Activated naive CD4-positive, alpha-beta T cell treated with anti-CD3 and anti-CD28 coated beads, Interleukin-2, amount 50 U/mL, for 24 hours (primary cell): Measurements from ENCODE around the gene PPP2R2C.

Source experiments
- H3K27ac Mint-ChIP-seq: one replicate; pipeline ENCODE4 v1.8.0; 2021; ENCODE audit warnings: mild to moderate bottlenecking, mixed read lengths
- H3K27me3 Mint-ChIP-seq: one replicate; pipeline ENCODE4 v1.8.0; 2021; ENCODE audit warnings: mixed read lengths
- H3K36me3 Mint-ChIP-seq: one replicate; pipeline ENCODE4 v1.8.0; 2021; ENCODE audit warnings: mixed read lengths
- H3K4me1 Mint-ChIP-seq: one replicate; pipeline ENCODE4 v1.8.0; 2021; ENCODE audit warnings: mixed read lengths
- H3K4me3 Mint-ChIP-seq: one replicate; pipeline ENCODE4 v1.8.0; 2021; ENCODE audit warnings: mild to moderate bottlenecking, mixed read lengths
- H3K9me3 Mint-ChIP-seq: one replicate; pipeline ENCODE4 v1.8.0; 2021; ENCODE audit warnings: mixed read lengths

PPP2R2C gene

GRCh38 chr4:6298852-6299251 is 173.6 kb downstream of the PPP2R2C start:
- Mint-ChIP-seq H3K4me3 (no peak overlapping the region), H3K36me3 (peaks cover 6% of the 10 kb centered on the region), H3K27ac (no peak overlapping the region), H3K27me3 (no peaks in the 10 kb centered on the region), H3K4me1 (no peaks in the 10 kb centered on the region), H3K9me3 (no peaks in the 10 kb centered on the region)

DNA sequence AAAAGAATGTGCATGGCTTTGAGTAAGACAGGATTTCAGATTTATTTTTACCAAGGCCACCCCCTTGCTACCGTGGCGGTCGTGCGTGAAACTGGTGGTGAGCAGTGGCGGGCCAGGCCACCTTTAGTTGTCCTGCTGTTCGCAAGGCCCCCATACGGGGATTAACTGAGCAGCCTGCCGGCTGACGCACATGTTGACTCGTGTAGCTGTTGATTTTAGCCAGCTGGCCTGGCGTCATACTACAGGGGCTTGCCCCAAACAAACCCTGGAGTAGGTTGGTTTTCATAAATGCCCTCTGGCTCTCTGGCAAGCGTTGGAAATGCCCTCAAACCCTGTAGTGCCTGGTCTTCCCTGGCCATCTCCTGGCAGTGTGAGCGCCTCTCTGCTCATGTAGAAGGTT is 174.4 kb downstream of the PPP2R2C start:
- Mint-ChIP-seq H3K4me1 (no peaks in the 10 kb centered on the region), H3K27me3 (no peaks in the 10 kb centered on the region), H3K4me3 (no peak overlapping the region), H3K27ac (no peak overlapping the region), H3K9me3 (no peaks in the 10 kb centered on the region), H3K36me3 (peaks cover 6% of the 10 kb centered on the region)

DNA sequence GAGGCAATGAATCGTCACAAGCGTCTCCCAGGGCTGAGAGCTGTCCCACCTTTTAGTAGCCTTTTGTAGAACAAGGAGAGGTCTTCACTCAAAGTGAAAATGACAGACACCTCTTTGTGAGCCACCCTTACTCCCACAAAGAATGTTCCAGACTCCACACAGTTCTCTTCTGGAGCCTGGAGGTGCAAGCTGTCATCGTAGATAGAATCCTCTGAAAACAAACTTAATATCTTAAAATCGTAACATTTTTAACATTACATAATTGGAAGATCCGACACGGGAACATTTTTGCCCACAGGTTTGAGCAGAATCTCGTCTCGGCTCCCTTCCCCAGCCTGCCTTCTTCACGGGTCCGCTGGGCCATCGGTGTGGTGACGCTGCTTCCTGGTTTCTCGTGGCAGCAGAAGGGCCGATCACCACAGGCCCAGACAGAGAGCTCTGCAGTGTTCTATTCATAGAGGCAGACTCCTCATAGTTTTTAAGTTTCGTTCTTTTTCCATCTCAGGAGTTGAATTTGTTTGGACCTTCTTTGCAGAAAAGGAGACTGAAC is 175.1 kb downstream of the PPP2R2C start:
- Mint-ChIP-seq H3K4me3 (no peak overlapping the region), H3K27me3 (no peaks in the 10 kb centered on the region), H3K27ac (no peak overlapping the region), H3K36me3 (peaks cover 5% of the 10 kb centered on the region), H3K4me1 (no peaks in the 10 kb centered on the region), H3K9me3 (no peaks in the 10 kb centered on the region)

DNA sequence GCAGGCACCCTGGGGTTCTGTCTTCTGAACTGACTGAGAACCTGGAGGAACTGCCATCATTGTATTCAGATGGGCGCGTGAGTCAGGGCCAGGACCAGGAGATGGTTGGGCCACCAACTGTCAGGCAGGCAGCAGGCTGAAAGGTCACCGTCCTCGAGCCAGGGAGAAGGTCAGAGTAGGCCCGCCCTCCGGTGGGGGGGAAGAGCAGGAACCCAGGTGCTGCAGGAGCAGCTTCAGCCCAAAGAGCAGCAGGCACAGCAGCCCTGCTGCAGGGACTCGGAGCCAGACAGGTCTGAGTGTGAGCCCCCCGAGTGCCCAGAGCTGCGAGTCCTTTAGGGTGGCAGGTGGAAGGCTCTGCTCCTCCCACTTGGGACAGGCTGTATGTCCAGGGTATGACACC is 176.4 kb downstream of the PPP2R2C start:
- no peak overlapping the region for H3K27ac Mint-ChIP-seq
- H3K4me1 Mint-ChIP-seq: no peaks in the 10 kb centered on the region
- H3K27me3 Mint-ChIP-seq: no peaks in the 10 kb centered on the region
- no peaks in the 10 kb centered on the region for H3K9me3 Mint-ChIP-seq
- H3K4me3 Mint-ChIP-seq: no peak overlapping the region
- peaks cover 2% of the 10 kb centered on the region for H3K36me3 Mint-ChIP-seq

DNA sequence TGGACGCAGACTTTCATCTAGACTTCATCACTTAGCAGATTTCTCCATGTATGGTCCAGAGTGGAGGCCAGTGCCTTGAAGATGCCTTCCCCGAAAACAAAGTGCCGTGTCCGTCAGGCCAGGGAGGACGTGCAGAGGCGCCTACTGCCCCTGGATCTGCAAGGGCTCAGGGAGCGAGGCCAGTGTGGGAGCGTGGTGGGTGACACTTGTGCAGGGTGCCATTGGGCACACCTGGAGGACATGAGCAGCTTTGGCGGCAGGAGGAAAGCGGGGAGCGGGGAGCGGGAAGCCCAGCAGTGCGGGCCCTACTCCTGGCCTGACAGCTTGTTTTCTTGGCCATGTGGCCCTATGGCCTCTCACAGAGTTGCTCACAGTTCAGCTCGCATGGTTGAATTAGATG is 176.9 kb downstream of the PPP2R2C start:
- Mint-ChIP-seq H3K9me3 (no peaks in the 10 kb centered on the region), H3K27me3 (no peaks in the 10 kb centered on the region), H3K4me1 (no peaks in the 10 kb centered on the region), H3K27ac (no peak overlapping the region), H3K4me3 (no peak overlapping the region), H3K36me3 (no peaks in the 10 kb centered on the region)

- H3K36me3 Mint-ChIP-seq: no peaks in the 10 kb centered on the region
- no peak overlapping the region for H3K4me3 Mint-ChIP-seq
- H3K4me1 Mint-ChIP-seq: no peaks in the 10 kb centered on the region
- no peak overlapping the region for H3K27ac Mint-ChIP-seq
- H3K9me3 Mint-ChIP-seq: no peaks in the 10 kb centered on the region
- H3K27me3 Mint-ChIP-seq: no peaks in the 10 kb centered on the region
Measured at GRCh38 chr4:6294705-6295421, 177.6 kb downstream of the PPP2R2C start.

- Mint-ChIP-seq H3K9me3 (no peaks in the 10 kb centered on the region), H3K27ac (no peak overlapping the region), H3K4me3 (no peak overlapping the region), H3K27me3 (no peaks in the 10 kb centered on the region), H3K36me3 (no peaks in the 10 kb centered on the region), H3K4me1 (no peaks in the 10 kb centered on the region)
Measured at GRCh38 chr4:6293661-6294060, 178.8 kb downstream of the PPP2R2C start.

DNA sequence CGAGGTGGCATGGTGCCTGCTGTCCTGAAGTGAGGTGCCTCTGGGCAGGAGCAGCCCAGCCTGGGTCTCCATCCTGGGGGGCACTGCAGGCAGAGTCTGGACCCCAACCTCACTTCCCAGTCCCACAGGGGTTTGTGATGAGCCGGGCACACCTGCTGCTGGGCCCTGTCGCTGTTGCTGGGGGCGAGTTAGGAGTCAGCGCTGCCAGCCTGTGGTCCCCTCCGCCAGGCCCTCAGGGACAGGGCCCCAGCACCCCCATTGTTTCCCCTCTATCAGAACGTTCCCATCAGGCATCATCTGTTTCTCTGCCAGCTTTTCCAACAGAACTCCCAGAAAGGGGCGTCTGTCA is 179.3 kb downstream of the PPP2R2C start:
- Mint-ChIP-seq H3K4me1 (no peaks in the 10 kb centered on the region), H3K9me3 (no peaks in the 10 kb centered on the region), H3K4me3 (no peak overlapping the region), H3K36me3 (no peaks in the 10 kb centered on the region), H3K27me3 (no peaks in the 10 kb centered on the region), H3K27ac (no peak overlapping the region)

- no peaks in the 10 kb centered on the region for H3K9me3 Mint-ChIP-seq
- H3K36me3 Mint-ChIP-seq: no peaks in the 10 kb centered on the region
- no peak overlapping the region for H3K4me3 Mint-ChIP-seq
- H3K4me1 Mint-ChIP-seq: no peaks in the 10 kb centered on the region
- H3K27ac Mint-ChIP-seq: no peak overlapping the region
- H3K27me3 Mint-ChIP-seq: no peaks in the 10 kb centered on the region
Measured at GRCh38 chr4:6292376-6293096, 179.9 kb downstream of the PPP2R2C start.

DNA sequence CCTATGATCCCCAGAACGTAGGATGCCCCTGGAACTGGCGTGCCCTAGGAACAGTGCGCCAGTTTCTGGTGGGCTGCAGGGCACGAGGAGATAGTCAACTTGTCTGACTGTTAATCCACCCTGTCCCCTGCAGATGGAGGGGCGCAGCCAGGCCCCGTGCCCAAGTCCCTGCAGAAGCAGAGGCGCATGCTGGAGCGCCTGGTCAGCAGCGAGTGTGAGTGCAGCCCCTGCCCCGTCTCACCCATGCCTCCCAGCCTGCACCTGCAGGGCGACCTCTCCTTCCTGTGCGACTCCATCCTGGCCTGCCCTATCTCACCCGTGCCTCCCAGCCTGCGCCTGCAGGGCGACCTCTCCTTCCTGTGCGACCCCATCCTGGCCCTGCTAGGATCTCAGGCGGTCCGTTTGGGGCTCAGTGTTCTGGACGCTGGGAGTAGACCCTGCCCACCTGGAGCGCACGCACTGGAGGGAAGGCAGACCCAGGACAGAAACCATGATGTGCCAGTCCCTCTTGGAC is 180.6 kb downstream of the PPP2R2C start:
- Mint-ChIP-seq H3K9me3 (no peaks in the 10 kb centered on the region), H3K4me3 (no peak overlapping the region), H3K27ac (no peak overlapping the region), H3K27me3 (no peaks in the 10 kb centered on the region), H3K4me1 (no peaks in the 10 kb centered on the region), H3K36me3 (no peaks in the 10 kb centered on the region)

DNA sequence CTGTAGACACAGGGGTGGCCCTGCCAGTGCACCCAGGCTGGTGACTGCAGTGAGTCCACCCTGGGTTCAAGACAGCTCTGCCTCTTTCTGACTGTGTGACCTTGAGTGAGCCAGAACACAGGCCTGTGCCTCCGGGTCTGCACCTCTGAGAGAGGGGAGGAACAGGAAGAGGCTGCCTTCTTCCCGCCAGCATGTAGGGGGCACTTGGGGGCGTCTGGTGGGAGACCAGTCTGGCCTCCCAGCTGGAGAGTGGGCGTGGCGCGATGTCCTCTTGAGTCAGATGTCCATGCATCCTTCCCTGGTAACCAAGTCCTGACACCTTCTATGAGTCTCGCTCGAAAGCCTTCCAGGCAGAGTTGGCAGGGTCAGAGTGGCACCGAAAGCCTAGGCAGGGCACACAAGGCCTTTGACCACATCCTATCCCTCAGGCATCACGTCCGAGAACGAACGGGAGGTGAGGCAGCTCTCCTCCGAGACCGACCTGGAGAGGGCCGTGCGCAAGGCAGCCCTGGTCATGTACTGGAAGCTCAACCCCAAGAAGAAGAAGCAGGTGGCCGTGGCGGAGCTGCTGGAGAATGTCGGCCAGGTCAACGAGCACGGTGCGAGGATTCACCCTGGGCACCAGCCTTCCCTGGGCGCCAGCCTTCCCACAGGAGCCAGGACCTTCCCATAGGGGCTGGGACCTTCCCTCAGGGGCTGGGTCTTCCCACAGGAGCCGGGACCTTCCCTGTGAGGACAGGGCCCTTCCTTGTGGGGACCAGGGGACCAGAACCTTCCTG is 181.5 kb downstream of the PPP2R2C start:
- no peaks in the 10 kb centered on the region for H3K36me3 Mint-ChIP-seq
- H3K27me3 Mint-ChIP-seq: no peaks in the 10 kb centered on the region
- H3K4me3 Mint-ChIP-seq: no peak overlapping the region
- H3K9me3 Mint-ChIP-seq: no peaks in the 10 kb centered on the region
- no peak overlapping the region for H3K27ac Mint-ChIP-seq
- no peaks in the 10 kb centered on the region for H3K4me1 Mint-ChIP-seq

DNA sequence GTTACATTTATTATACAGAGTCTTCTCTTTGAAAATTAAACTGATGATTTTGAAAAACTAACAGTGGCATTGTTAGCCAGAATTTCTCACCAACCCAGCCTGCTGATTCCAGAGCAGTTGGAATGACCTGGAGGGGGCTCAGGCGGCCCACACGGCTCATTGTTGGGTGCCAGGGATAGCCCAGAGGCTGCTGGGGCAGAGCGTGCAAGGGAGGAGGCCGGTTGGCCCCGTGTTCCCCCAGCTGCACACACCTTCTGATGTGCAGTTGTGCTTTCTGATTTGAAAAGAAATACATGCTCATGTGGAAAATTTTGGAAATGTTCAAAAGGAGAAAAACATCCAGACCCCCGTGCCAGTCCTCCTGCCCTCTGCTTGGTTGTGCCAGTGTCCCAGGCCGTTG is 182.2 kb downstream of the PPP2R2C start:
- no peaks in the 10 kb centered on the region for H3K36me3 Mint-ChIP-seq
- no peaks in the 10 kb centered on the region for H3K4me1 Mint-ChIP-seq
- H3K27ac Mint-ChIP-seq: no peak overlapping the region

DNA sequence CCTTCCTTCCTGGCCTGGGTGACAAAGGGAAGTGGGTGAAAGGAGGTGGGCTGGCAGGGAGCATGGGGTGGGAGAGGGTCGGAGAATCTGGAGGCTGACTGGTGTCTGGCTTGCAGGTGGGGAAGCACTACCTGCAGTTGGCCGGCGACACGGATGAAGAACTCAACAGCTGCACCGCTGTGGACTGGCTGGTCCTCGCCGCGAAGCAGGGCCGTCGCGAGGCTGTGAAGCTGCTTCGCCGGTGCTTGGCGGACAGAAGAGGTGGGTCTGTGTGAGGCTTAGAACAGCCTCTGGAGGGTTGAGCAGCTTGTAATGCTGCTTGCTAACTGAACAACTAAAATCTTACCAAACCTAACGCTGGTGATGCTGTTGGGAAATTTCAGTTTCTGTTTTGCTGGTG is 183.5 kb downstream of the PPP2R2C start:
- Mint-ChIP-seq H3K4me3 (no peak overlapping the region), H3K4me1 (no peaks in the 10 kb centered on the region), H3K27ac (no peak overlapping the region), H3K36me3 (no peaks in the 10 kb centered on the region), H3K9me3 (no peaks in the 10 kb centered on the region), H3K27me3 (no peaks in the 10 kb centered on the region)

More for the DNA sequence above, 182.2 kb downstream of the PPP2R2C start:
- no peak overlapping the region for H3K4me3 Mint-ChIP-seq
- no peaks in the 10 kb centered on the region for H3K9me3 Mint-ChIP-seq
- no peaks in the 10 kb centered on the region for H3K27me3 Mint-ChIP-seq

DNA sequence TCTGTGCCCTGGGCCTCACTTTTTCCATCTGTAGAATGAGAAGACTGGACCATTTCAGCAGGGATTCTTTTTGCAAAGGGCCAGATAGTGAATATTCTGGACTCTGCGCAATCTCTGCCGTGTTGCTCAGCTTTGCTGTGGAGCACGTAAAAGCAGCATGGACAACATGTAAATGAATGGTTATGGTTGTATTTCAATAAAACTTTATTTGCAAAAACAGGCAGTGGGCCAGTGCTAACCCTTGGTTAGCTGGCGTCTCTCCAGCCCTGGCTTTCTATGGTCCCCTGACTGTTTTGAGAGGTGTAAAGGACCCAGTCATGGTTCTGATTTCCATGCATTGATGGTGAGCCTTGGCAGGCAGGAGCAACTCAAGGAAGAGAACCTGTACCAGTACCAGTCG is 184.1 kb downstream of the PPP2R2C start:
- no peaks in the 10 kb centered on the region for H3K4me1 Mint-ChIP-seq
- no peak overlapping the region for H3K4me3 Mint-ChIP-seq
- no peaks in the 10 kb centered on the region for H3K9me3 Mint-ChIP-seq
- no peaks in the 10 kb centered on the region for H3K36me3 Mint-ChIP-seq
- no peaks in the 10 kb centered on the region for H3K27me3 Mint-ChIP-seq
- no peak overlapping the region for H3K27ac Mint-ChIP-seq

GRCh38 chr4:6287017-6287788 is 185.2 kb downstream of the PPP2R2C start:
- Mint-ChIP-seq H3K4me1 (no peaks in the 10 kb centered on the region), H3K9me3 (no peaks in the 10 kb centered on the region), H3K27me3 (no peaks in the 10 kb centered on the region), H3K27ac (no peak overlapping the region), H3K4me3 (no peak overlapping the region), H3K36me3 (no peaks in the 10 kb centered on the region)
